Measurements from ENCODE around the gene KRTAP1-4. TPM values are rescaled to one million over a fixed set of nuclear protein-coding genes. Genes with fewer than 3 reads are reported as not detected.
"Not testable (repeated sequence)": the region's sequence is repeated elsewhere in the genome, so short reads cannot be mapped to it uniquely, and the experiment has no call there.

Gene KRTAP1-4
- total RNA-seq, 2 donors from 2014 or later, result not detected

GRCh38 chr17:41067281-41067680, 37.3 kb upstream of the KRTAP1-4 start:
- TF ChIP-seq, protein P1, sequence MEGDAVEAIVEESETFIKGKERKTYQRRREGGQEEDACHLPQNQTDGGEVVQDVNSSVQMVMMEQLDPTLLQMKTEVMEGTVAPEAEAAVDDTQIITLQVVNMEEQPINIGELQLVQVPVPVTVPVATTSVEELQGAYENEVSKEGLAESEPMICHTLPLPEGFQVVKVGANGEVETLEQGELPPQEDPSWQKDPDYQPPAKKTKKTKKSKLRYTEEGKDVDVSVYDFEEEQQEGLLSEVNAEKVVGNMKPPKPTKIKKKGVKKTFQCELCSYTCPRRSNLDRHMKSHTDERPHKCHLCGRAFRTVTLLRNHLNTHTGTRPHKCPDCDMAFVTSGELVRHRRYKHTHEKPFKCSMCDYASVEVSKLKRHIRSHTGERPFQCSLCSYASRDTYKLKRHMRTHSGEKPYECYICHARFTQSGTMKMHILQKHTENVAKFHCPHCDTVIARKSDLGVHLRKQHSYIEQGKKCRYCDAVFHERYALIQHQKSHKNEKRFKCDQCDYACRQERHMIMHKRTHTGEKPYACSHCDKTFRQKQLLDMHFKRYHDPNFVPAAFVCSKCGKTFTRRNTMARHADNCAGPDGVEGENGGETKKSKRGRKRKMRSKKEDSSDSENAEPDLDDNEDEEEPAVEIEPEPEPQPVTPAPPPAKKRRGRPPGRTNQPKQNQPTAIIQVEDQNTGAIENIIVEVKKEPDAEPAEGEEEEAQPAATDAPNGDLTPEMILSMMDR (IDR thresholded peaks at IDR 0.05), result no peak
- no peak overlapping the region for H3K9ac ChIP-seq (ENCODE audit: low read depth in 2 of 2, low read length in 2 of 2)
- no peaks in the 10 kb centered on the region for H3K36me3 ChIP-seq
- no peak overlapping the region for H3K4me3 ChIP-seq
- H3K4me1 ChIP-seq, result no peaks in the 10 kb centered on the region
- no peaks in the 10 kb centered on the region for H3K27me3 ChIP-seq
- no peak for DNase-seq
- intact Hi-C loops (cut with DNase I), result no loop called here
- no peaks in the 10 kb centered on the region for H3K9me3 ChIP-seq
- no peak overlapping the region for H3K27ac ChIP-seq

DNA sequence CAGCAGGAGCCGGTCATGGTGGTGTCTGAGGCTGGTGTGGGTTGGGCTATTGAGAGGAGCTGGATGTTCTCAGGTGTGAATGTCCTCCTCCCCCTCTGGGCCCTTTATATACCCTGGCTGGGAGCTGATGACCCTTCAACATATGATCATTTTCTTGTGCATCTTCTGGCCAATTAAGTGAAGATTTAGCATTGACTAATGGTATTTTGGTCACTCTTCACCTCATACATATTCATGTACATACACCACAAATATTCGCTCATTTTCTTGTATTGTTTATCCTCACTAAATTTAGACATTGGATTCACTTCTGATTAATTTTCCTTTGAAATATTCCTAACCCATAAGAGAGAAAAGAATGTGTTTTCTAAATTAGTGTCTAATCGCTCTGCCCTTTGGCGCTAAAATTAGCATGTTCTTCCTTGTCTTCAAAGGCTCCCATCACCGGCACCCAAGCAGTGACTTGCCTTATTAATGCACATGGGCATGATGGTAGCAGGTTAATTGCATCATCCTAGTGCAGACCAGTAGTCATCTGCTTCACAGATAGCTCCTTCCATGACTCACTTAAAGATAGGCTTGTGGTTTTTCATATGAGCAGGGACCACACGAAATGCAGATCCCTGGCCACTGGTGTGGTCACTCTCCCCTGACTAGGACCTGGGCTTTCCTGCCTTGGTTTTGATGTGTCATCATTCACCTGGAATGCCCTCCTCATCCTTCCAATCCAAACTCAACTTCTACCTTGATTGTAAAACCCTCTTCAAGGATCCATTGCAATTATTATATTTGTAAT, 36.0 kb upstream of the KRTAP1-4 start, which contains the start of gene KRTAP2-4:
TSS of gene KRTAP2-4 (minus strand) at position 51 of the 796 bp plus-strand sequence. CDS start at position 17, 34 bp downstream.
- DNase-seq, result no peak
- H3K9me3 ChIP-seq, result no peaks in the 10 kb centered on the region
- H3K36me3 ChIP-seq, result no peaks in the 10 kb centered on the region
- H3K4me3 ChIP-seq, result no peak within 1 kb of the TSS
- H3K27ac ChIP-seq, result no peak within 1 kb of the TSS
- no peaks in the 10 kb centered on the region for H3K4me1 ChIP-seq
- TF ChIP-seq, protein P1 (IDR thresholded peaks at IDR 0.05), result no peak
- intact Hi-C loops (cut with DNase I), result no loop called here
- no peaks in the 10 kb centered on the region for H3K27me3 ChIP-seq
- H3K9ac ChIP-seq (ENCODE audit: low read depth in 2 of 2, low read length in 2 of 2), result no peak within 1 kb of the TSS

DNA sequence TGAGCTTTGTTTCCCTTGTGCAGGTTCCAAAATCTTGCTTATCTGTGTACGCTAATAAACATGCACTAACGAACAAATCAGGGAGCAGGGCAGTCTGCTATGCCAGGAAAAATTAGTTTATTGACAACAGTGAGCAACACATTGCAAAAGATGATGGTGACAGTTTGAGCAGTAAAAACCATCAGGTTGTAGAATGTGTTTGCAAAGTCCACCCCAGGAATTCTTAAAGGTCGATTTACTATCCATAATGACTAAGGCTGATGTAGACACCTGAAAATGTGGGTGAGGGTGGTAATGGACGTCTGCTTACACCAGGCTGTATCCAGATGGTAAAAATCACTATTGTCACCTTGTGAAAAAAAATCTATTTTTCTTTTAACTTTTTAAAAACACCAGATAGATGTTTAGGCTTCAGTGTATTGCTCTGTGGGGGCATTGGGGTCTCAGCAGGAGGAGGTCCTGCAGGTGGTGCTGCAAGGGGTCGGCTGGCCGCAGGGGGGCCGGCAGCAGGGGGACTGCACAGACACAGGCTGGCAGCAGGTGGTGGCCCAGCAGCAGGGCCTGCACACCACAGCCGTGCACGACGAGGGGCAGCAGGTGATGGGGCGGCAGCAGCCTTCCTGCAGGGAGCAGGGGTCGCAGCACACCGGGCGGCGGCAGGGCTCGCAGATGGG, 35.2 kb upstream of the KRTAP1-4 start:
- not testable (repeated sequence) for H3K4me1 ChIP-seq, H3K9me3 ChIP-seq, H3K36me3 ChIP-seq

DNA sequence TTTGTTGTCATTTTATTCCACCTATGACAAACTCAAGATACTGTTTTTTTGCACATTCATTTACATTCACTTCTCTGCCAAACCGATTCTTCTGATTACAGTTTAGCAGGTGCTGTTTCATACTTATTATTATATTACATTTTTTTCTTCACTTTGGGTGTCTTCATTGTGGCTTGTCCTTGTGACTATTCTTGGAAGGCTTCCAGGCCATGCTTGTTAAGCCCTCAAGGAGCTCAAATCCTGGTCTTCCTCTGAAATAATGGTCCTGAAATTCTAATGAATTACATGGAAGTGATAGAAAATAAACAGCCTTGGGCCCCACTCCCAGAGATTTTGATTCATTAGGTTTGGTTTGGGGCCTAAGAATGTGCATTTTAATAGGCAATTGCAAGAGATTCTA, 34.3 kb upstream of the KRTAP1-4 start:
- Histone ChIP-seq H3K36me3 (no peaks in the 10 kb centered on the region), H3K27ac (no peak overlapping the region), H3K9ac (ENCODE audit: low read depth in 2 of 2, low read length in 2 of 2) (no peak overlapping the region), H3K27me3 (no peaks in the 10 kb centered on the region), H3K4me3 (no peak overlapping the region), H3K9me3 (no peaks in the 10 kb centered on the region), H3K4me1 (no peaks in the 10 kb centered on the region)
- TF ChIP-seq, protein P1 (IDR thresholded peaks at IDR 0.05), result no peak
- intact Hi-C loops (cut with DNase I), result no loop called here
- DNase-seq, result no peak

More for the DNA sequence above, 35.2 kb upstream of the KRTAP1-4 start:
- H3K4me3 ChIP-seq; H3K27me3 ChIP-seq; H3K9ac ChIP-seq (ENCODE audit: low read depth in 2 of 2, low read length in 2 of 2); intact Hi-C loops (cut with DNase I); DNase-seq; H3K27ac ChIP-seq: not testable (repeated sequence)

- H3K4me3 ChIP-seq, result no peak overlapping the region
- no peaks in the 10 kb centered on the region for H3K36me3 ChIP-seq
- intact Hi-C loops (cut with DNase I), result no loop called here
- no peaks in the 10 kb centered on the region for H3K27me3 ChIP-seq
- H3K4me1 ChIP-seq, result no peaks in the 10 kb centered on the region
- no peak overlapping the region for H3K9ac ChIP-seq (ENCODE audit: low read depth in 2 of 2, low read length in 2 of 2)
- no peaks in the 10 kb centered on the region for H3K9me3 ChIP-seq
- no peak for DNase-seq
- H3K27ac ChIP-seq, result no peak overlapping the region
- TF ChIP-seq, protein P1 (IDR thresholded peaks at IDR 0.05), result no peak
These were observed 33.5 kb upstream of the KRTAP1-4 start for GRCh38 chr17:41063449-41063848.

- Histone ChIP-seq H3K9me3 (no peaks in the 10 kb centered on the region), H3K36me3 (no peaks in the 10 kb centered on the region), H3K27me3 (no peaks in the 10 kb centered on the region), H3K27ac (no peak overlapping the region), H3K4me3 (no peak overlapping the region), H3K4me1 (no peaks in the 10 kb centered on the region), H3K9ac (ENCODE audit: low read depth in 2 of 2, low read length in 2 of 2) (no peak overlapping the region)
- TF ChIP-seq, protein P1 (IDR thresholded peaks at IDR 0.05), result no peak
- DNase-seq, result no peak
- intact Hi-C loops (cut with DNase I), result no loop called here
These were observed 32.0 kb upstream of the KRTAP1-4 start for GRCh38 chr17:41061964-41062363.

Data from colonic mucosa (tissue), 4 donors.